Measurements from ENCODE around the gene CFAP299.

Gene CFAP299

GRCh38 chr4:80452768-80453167 lies 117.2 kb downstream of the CFAP299 start:
- no peak for DNase-seq

GRCh38 chr4:80454040-80454439 lies 118.5 kb downstream of the CFAP299 start:
- no peak for DNase-seq

- no peak for DNase-seq
These were observed 119.0 kb downstream of the CFAP299 start for GRCh38 chr4:80454556-80454955.

GRCh38 chr4:80459918-80460473 lies 124.5 kb downstream of the CFAP299 start:
- DNase-seq: no peak

- no peak for DNase-seq
These were observed 125.9 kb downstream of the CFAP299 start for GRCh38 chr4:80461412-80461811.

GRCh38 chr4:80462621-80463091 lies 127.1 kb downstream of the CFAP299 start:
- DNase-seq: no peak

- DNase-seq: no peak
These were observed 128.0 kb downstream of the CFAP299 start for GRCh38 chr4:80463509-80463908.

GRCh38 chr4:80465238-80465637 lies 129.7 kb downstream of the CFAP299 start:
- no peak for DNase-seq

GRCh38 chr4:80465736-80466135 lies 130.2 kb downstream of the CFAP299 start:
- DNase-seq: no peak

- DNase-seq: no peak
These were observed 131.1 kb downstream of the CFAP299 start for GRCh38 chr4:80466618-80467017.

- DNase-seq: no peak
These were observed 136.2 kb downstream of the CFAP299 start for GRCh38 chr4:80471756-80472155.

GRCh38 chr4:80475236-80475635 lies 139.7 kb downstream of the CFAP299 start:
- DNase-seq: no peak

GRCh38 chr4:80475798-80476197 lies 140.3 kb downstream of the CFAP299 start:
- no peak for DNase-seq

GRCh38 chr4:80484712-80485111 lies 149.2 kb downstream of the CFAP299 start:
- no peak for DNase-seq

GRCh38 chr4:80486603-80487002 lies 151.1 kb downstream of the CFAP299 start:
- no peak for DNase-seq

- no peak for DNase-seq
These were observed 154.3 kb downstream of the CFAP299 start for GRCh38 chr4:80489798-80490197.

- peak in 1 of 2 donors; percentile 1 for DNase-seq
These were observed 157.2 kb downstream of the CFAP299 start for GRCh38 chr4:80492761-80493160.

- no peak for DNase-seq
These were observed 160.3 kb downstream of the CFAP299 start for GRCh38 chr4:80495865-80496264.

GRCh38 chr4:80498725-80499124 lies 163.2 kb downstream of the CFAP299 start:
- no peak for DNase-seq

GRCh38 chr4:80500613-80501012 lies 165.1 kb downstream of the CFAP299 start:
- no peak for DNase-seq

GRCh38 chr4:80507077-80507476 lies 171.5 kb downstream of the CFAP299 start:
- DNase-seq: no peak

- DNase-seq: no peak
These were observed 172.0 kb downstream of the CFAP299 start for GRCh38 chr4:80507507-80507906.

- DNase-seq: no peak
These were observed 180.0 kb downstream of the CFAP299 start for GRCh38 chr4:80515496-80515895.

GRCh38 chr4:80521438-80521837 lies 185.9 kb downstream of the CFAP299 start:
- DNase-seq: no peak

- no peak for DNase-seq
These were observed 191.2 kb downstream of the CFAP299 start for GRCh38 chr4:80526697-80527096.
